ENCODE results near the gene ECHS1.

- TF ChIP-seq POLR2AphosphoS5 (IDR thresholded peaks at IDR 0.05; ENCODE audit: low read depth, low read length) (no peak), ATF3 (IDR thresholded peaks at IDR 0.05) (no peak), EZH2 (IDR thresholded peaks at IDR 0.05) (no peak), MAX (IDR thresholded peaks at IDR 0.05) (no peak)
- TF ChIP-seq, protein P1, sequence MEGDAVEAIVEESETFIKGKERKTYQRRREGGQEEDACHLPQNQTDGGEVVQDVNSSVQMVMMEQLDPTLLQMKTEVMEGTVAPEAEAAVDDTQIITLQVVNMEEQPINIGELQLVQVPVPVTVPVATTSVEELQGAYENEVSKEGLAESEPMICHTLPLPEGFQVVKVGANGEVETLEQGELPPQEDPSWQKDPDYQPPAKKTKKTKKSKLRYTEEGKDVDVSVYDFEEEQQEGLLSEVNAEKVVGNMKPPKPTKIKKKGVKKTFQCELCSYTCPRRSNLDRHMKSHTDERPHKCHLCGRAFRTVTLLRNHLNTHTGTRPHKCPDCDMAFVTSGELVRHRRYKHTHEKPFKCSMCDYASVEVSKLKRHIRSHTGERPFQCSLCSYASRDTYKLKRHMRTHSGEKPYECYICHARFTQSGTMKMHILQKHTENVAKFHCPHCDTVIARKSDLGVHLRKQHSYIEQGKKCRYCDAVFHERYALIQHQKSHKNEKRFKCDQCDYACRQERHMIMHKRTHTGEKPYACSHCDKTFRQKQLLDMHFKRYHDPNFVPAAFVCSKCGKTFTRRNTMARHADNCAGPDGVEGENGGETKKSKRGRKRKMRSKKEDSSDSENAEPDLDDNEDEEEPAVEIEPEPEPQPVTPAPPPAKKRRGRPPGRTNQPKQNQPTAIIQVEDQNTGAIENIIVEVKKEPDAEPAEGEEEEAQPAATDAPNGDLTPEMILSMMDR (IDR thresholded peaks at IDR 0.05 in 2 of 3, conservative IDR thresholded peaks at IDR 0.05 in 1 of 3; ENCODE audit: borderline replicate concordance in 1 of 3, insufficient read depth in 1 of 3, low read depth in 2 of 3, low read length in 2 of 3), result no peak
Measured at GRCh38 chr10:133401981-133402725, 29.0 kb upstream of the ECHS1 start.
